ENCODE results near the gene TP53BP2.

DNA sequence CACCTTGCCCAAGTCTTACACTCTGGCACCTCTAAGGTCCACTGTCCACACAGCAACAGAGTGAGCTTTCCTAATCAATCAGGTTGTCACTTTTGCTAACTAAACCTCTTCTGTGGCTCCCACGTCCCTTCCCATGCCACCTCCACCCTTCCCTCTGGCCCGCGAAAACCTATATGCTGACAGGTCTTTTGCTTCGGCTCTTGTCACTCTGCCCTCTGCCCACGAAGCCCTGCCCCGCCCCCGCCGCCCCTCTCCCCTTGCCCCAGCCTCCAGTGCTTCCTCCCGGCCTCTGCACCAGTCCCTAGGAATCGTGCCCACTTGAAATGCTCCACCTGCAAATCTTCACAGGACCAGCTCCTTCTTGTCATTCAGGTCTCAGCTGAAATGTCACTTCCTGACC, 8.1 kb downstream of the TP53BP2 start:
- TF ChIP-seq, protein P1, sequence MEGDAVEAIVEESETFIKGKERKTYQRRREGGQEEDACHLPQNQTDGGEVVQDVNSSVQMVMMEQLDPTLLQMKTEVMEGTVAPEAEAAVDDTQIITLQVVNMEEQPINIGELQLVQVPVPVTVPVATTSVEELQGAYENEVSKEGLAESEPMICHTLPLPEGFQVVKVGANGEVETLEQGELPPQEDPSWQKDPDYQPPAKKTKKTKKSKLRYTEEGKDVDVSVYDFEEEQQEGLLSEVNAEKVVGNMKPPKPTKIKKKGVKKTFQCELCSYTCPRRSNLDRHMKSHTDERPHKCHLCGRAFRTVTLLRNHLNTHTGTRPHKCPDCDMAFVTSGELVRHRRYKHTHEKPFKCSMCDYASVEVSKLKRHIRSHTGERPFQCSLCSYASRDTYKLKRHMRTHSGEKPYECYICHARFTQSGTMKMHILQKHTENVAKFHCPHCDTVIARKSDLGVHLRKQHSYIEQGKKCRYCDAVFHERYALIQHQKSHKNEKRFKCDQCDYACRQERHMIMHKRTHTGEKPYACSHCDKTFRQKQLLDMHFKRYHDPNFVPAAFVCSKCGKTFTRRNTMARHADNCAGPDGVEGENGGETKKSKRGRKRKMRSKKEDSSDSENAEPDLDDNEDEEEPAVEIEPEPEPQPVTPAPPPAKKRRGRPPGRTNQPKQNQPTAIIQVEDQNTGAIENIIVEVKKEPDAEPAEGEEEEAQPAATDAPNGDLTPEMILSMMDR (IDR thresholded peaks at IDR 0.05) = no peak
- TF ChIP-seq POLR2A (IDR thresholded peaks at IDR 0.05) = no peak
